HG02981 (cell line): ENCODE measurements around the gene NR3C1.
"Not testable (repeated sequence)": the region's sequence is repeated elsewhere in the genome, so short reads cannot be mapped to it uniquely, and the experiment has no call there.

Source experiments
- ATAC-seq: cut with Tn5 transposase; IDR thresholded peaks from one replicate; pipeline ENCODE4 v1.9.1; 2021; ENCODE audit warnings: mild to moderate bottlenecking, moderate library complexity; ENCODE audit not compliant: unreplicated experiment

NR3C1 gene

GRCh38 chr5:143340891-143341685, 62.4 kb downstream of the NR3C1 start:
- no peak for ATAC-seq

DNA sequence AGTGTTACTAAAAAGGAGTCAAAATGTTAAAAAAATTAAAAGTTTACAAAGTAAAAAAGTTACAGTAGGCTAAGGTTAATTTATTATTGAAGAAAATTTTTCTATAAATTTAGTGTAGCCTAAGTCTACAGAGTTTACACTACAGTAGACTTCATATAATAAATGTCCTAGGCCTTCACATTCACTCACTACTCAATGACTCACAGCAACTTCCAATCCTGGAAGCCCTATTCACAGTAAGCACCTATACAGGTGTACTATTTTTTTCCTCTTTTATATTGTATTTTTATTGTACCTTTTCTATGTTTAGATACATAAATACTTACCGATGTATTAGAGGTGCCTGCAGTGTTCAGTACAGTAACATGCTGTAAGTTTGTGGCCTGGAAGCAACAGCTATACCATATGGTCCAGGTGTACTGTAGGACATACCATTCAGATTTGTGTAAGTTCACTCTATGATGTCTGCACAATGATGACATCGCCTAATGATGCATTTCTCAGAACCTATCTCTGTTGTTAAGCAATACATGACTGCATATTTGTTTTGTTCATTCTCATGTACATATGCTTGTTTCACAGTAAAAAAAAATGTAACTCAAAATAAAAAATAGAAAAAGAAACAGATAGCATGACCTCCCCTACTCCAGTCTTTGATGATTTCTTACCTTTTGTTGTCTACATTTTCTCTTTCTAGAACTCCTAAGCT, 64.7 kb downstream of the NR3C1 start:
- ATAC-seq, result no peak

DNA sequence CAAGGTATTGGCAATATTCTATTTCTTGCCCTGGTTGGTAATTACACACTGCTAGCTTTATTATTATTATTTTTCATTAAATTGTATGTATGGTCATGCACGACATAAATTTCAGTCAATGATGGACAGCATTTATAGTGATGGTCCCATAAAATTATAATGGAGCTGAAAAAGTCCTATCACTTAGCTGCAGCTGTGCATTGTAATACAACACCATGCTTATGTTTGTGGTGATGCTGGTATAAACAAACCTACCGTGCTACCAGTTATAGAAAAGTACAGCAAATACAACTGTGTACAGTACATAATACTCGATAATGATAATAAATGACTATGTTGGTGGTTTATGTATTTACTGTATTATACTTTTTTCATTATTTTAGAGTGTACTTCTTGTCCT, 65.5 kb downstream of the NR3C1 start:
- no peak for ATAC-seq

GRCh38 chr5:143336485-143336884, 67.0 kb downstream of the NR3C1 start:
- no peak for ATAC-seq

DNA sequence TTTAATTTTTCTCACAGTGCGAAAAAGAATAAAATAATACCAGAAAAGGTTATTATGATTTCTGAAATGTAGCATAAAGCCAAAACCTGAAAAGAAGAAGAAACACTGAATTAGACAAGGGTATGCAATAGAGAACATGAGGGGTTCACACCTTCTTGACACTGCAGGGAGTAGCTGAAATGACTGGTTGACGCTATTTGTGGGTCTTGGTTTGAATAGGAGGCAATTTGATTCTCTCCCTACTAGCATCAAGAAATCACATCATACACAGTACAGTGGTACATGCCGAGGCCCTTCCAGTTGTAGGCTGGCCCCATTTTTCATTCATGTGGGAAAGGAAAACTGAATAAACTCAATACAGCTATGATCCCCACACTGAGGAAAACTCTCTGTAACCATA, 68.6 kb downstream of the NR3C1 start:
- no peak for ATAC-seq

DNA sequence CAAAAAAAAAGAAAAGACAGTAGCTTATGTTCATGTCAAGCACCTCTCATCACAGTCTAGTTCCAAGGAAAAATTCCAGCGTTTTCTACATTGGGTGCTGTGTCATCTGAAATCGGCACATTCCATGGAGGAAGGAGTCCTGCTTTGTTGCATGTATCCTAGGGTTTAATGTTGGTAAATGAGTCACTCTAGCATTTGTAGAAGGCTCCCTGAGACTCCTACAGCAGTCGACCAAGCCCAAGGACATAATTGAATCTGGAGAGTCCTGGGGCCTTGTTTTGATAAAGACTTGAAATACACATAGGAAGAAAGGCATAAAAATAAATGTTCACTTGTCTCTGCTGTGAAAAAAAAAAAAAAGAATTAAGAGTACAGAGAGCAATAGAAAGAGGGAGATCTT, 69.1 kb downstream of the NR3C1 start:
- not testable (repeated sequence) for ATAC-seq

GRCh38 chr5:143331956-143332355, 71.5 kb downstream of the NR3C1 start:
- ATAC-seq, result no peak

DNA sequence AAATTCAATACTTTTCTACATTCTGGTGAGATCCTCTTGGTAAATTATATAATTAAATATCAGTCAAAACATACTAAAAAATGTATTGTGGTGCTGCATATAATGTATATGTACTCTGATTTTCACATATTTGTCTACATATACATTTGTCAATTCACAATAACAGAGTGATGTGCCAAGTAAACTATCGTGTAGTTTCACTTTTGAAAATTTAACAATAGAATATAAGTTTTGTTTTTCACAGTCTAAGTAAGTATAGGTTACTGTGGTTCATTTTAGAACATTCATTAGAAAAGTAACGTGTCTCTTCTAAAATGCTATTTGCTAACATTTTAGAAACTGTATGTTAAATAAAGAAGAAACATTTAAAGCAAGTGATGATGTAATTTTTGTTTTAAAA, 73.6 kb downstream of the NR3C1 start:
- ATAC-seq, result no peak

- no peak for ATAC-seq
Measured at GRCh38 chr5:143328589-143329220, 74.8 kb downstream of the NR3C1 start.

GRCh38 chr5:143325086-143325485, 78.4 kb downstream of the NR3C1 start:
- not testable (repeated sequence) for ATAC-seq

GRCh38 chr5:143322931-143323630, 80.4 kb downstream of the NR3C1 start:
- ATAC-seq, result not testable (repeated sequence)

GRCh38 chr5:143322176-143322575, 81.3 kb downstream of the NR3C1 start:
- ATAC-seq, result no peak

GRCh38 chr5:143319437-143320227, 83.9 kb downstream of the NR3C1 start:
- ATAC-seq, result no peak

GRCh38 chr5:143318833-143319232, 84.7 kb downstream of the NR3C1 start:
- no peak for ATAC-seq

- ATAC-seq, result no peak
Measured at GRCh38 chr5:143318270-143318669, 85.2 kb downstream of the NR3C1 start.

DNA sequence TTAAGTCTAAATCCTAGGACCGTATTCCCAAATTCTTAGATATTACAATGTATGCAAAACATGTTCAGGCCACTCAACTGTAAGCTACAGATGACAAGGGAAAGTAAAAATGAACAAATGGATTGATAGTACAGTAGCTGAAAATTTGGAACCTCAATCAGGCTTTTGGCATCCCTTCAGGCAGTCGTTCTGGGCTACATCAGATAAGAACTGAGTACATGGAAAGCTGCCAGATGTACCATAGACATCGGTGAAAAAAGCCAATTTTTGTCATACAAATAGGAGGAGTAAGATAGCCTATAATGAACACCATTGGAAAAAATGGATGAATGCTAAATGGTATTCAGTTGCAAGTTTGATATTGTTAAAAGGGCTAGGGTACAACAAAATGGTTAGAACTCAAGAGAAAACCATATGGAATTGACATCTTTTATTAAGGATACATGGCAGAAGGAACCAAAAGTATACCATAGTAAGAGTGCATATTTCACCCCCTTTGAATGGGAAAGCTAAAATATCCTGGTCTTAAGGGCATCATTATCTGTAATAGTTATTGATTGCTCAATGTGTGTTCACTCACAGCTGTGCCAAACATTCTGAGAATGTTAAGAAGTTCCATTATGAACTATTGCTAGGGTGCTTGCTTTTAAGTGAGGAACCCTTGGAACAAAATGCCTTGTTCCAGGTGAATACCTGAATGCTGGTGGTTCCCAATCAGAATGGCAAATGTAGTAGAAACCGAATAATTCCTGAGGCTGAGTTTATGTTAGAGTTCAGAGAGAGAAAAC, 86.4 kb downstream of the NR3C1 start:
- ATAC-seq, result no peak

GRCh38 chr5:143316337-143316736, 87.1 kb downstream of the NR3C1 start:
- ATAC-seq, result no peak

DNA sequence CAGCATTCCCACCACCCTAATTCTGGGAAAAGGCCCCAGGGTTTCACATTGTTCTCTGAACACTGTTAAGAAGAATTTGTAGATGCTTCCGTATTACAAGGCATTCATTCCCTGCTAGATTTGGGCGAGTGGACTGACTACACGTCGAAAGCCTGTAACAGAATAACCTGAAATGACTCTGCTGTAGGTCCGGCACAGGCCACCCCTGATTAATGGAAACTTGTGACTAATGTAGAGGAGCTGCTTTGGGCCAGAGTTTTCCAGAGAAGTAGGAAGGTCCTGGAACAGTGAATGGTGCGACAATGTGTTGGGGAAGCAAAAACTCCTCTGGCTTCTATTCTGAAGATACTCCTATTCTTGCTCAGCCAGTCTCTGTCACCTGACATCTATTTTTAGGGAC, 87.6 kb downstream of the NR3C1 start:
- ATAC-seq, result no peak

DNA sequence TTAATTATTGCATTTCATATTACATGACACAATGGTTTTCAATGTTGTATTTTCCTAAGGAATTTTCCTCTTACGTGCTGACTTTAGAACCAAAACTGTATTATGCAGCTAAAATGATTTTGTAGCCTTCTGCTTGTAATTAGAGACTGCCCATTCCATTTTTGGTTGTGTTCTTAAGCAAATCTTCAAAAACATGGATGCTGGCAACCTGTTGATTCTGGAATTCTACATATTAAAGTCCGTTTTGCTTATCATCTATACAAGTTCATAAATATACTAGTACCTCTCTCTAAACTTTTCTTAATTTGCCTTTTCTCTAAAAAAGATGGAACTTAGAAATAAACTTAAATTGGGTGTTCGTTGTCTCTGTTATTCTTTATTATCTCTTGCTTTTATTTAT, 88.3 kb downstream of the NR3C1 start:
- no peak for ATAC-seq

- ATAC-seq, result no peak
Measured at GRCh38 chr5:143314659-143315058, 88.8 kb downstream of the NR3C1 start.
